Measurements from ENCODE around the gene CFH. TPM values are rescaled to one million over a fixed set of nuclear protein-coding genes. Genes with fewer than 3 reads are reported as not detected.

The CFH gene
- total and polyA plus RNA-seq, 9 of the 15 experiments (the other 6 are each of a cell fraction or from before 2014, with no cell fraction given), result 31.6 to 107 (median 48.3) TPM

GRCh38 chr1:196733091-196733970, 81.5 kb downstream of the CFH start:
- no peaks in the 10 kb centered on the region for H3K27me3 ChIP-seq (ENCODE audit: control insufficient read depth in 2 of 2, insufficient read depth in 2 of 2, low read length in 2 of 2)
- CTCF ChIA-PET (ENCODE audit: low intra/inter-chr PET ratio), result no interaction called here
- no peaks in the 10 kb centered on the region for H3K79me2 ChIP-seq (ENCODE audit: control insufficient read depth, insufficient read depth, low read length)
- in situ Hi-C loops (cut with MboI) (loop anchor here (25.0 kb wide), 1 partner anchor 629 kb away; no protein-coding TSS in a partner anchor), intact Hi-C loops (cut with micrococcal nuclease) (no loop called here)
- no peak overlapping the region for H3K9ac ChIP-seq (ENCODE audit: insufficient read depth in 1 of 2, low read depth in 2 of 2, low read length in 2 of 2)
- no peak for ATAC-seq
- peaks cover 8% of the 10 kb centered on the region; the same call in 2 of the 3 replicates for H3K36me3 ChIP-seq (ENCODE audit: control insufficient read depth, insufficient read depth, low read length)
- H3K9me3 ChIP-seq (replicated peaks; ENCODE audit: control insufficient read depth, insufficient read depth, low read depth, low read length), result no peaks in the 10 kb centered on the region; the same call in 1 of the 2 replicates
- H4K20me1 ChIP-seq (replicated peaks; ENCODE audit: control insufficient read depth, insufficient read depth, low read length), result no peaks in the 10 kb centered on the region
- no peak for DNase-seq (ENCODE audit: extremely low read depth in 1 of 4, low spot score in 3 of 4)
- no peaks in the 10 kb centered on the region for H3K4me1 ChIP-seq (replicated peaks in 1 of 2; ENCODE audit: control insufficient read depth in 2 of 2, insufficient read depth in 2 of 2, low read length in 2 of 2)
- POLR2A ChIA-PET, result no interaction called here
- no peak overlapping the region for H3K4me2 ChIP-seq (ENCODE audit: insufficient read depth, low read length)
- H3K4me3 ChIP-seq, result no peak overlapping the region
- no peaks in the 10 kb centered on the region for H3K9me1 ChIP-seq (ENCODE audit: control insufficient read depth, insufficient read depth, low read length)
- TF ChIP-seq U2AF2 (optimal IDR thresholded peaks at IDR 0.05; ENCODE audit: low read depth, low read length), result no peak
- no peak for TF ChIP-seq SREBF2 (CRISPR knock-in tag; IDR thresholded peaks at IDR 0.05)
- no peak for TF ChIP-seq CAMTA2 (CRISPR knock-in tag; conservative IDR thresholded peaks at IDR 0.05)
- no peak for TF ChIP-seq SRSF1 (IDR thresholded peaks at IDR 0.05; ENCODE audit: low read depth, low read length)
- no peak for TF ChIP-seq DLX4 (CRISPR knock-in tag; IDR thresholded peaks at IDR 0.05)
- no peak for TF ChIP-seq ARID2 (IDR thresholded peaks at IDR 0.05)
- no TSS peak for BruUV-seq (replicated peaks)
- no peak overlapping the region for H3K27ac ChIP-seq (ENCODE audit: extremely low read depth, low read depth, low read length)
- H2AFZ ChIP-seq (ENCODE audit: low read depth, low read length), result no peak overlapping the region
- no peak for FAIRE-seq
- WGBS (ENCODE audit: insufficient coverage, low coverage, missing lambda C conversion rate), result 34% methylated on average over 11 of the region's 11 CpGs

Data from K562 (cell line).